ENCODE data around the gene PSMF1.

DNA sequence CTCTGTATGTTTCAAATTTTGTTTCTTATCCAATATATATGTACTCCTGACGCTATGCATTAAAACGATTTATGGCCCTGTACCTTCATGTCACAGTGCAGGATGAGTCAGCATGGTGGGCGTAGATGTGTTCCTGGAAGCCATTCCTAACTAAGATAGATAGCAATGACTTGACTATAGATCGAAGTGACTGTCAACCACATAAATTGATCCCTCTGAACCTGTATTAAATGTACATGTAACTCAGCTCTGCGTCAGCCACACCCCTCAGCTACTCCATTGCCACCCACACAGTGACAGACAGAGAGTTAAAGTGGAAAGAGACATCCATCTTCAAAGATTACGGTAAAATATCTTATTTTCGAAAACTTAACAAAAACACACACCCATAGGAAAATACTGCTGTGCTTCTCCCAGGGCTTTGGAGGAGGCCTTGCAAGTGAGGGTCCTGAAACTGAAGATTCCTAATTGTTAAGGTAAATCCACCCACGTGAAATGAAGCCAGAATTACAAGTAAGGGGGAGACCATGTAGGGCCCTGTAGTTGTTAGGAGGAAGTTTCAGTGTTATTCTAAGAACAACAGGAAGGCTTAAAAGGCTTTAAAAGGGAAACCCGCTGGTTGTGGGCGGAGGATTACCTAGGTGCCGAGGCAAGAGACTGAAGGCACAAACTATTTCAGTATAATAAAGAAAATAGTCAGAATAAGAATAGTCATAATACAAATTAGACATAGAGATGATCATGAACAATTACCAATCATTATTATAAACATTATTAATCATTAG lies 97.2 kb downstream of the PSMF1 start:
- TF ChIP-seq EP300 (conservative IDR thresholded peaks at IDR 0.05; ENCODE audit: poor library complexity, severe bottlenecking) = no peak
- no peak for TF ChIP-seq CTCF (IDR thresholded peaks at IDR 0.05; ENCODE audit: poor library complexity, severe bottlenecking)
- no peak for TF ChIP-seq EZH2 (IDR thresholded peaks at IDR 0.05; ENCODE audit: borderline replicate concordance, insufficient read depth, low read length, poor library complexity, severe bottlenecking)
- no peak for TF ChIP-seq SMC3 (conservative IDR thresholded peaks at IDR 0.05; ENCODE audit: poor library complexity)
- no peak for TF ChIP-seq REST (IDR thresholded peaks at IDR 0.05; ENCODE audit: borderline replicate concordance)
